Activated CD4-positive, alpha-beta T cell treated with anti-CD3 and anti-CD28 coated beads, Interleukin-2, amount 50 U/mL, for 1 hour (primary cell): ENCODE measurements around the gene SORCS3.
"Not testable (repeated sequence)": the region's sequence is repeated elsewhere in the genome, so short reads cannot be mapped to it uniquely, and the experiment has no call there.

Source experiments
- DNase-seq: peaks from one replicate; pipeline ENCODE4 v3.0.0-alpha.2; 2020

SORCS3 gene

GRCh38 chr10:104690959-104691358 is 49.9 kb downstream of the SORCS3 start:
- no peak for DNase-seq

GRCh38 chr10:104694074-104694473 is 53.0 kb downstream of the SORCS3 start:
- no peak for DNase-seq

DNA sequence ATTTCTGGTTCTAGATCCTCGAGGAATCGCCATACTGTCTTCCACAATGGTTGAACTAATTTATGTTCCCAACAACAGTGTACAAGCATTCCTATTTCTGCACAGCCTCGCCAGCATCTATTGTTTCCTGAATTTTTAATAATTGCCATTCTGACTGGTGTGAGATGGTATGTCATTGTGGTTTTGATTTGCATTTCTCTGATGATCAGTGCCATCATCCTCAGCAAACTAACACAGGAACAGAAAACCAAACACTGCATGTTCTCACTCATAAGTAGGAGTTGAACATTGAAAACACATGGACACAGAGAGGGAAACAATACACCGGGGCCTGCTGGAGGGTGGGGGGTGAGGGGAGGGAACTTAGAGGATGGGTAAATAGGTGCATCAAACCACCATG is 62.2 kb downstream of the SORCS3 start:
- DNase-seq = not testable (repeated sequence)

- DNase-seq = no peak
Measured at GRCh38 chr10:104706886-104707285, 65.8 kb downstream of the SORCS3 start.

DNA sequence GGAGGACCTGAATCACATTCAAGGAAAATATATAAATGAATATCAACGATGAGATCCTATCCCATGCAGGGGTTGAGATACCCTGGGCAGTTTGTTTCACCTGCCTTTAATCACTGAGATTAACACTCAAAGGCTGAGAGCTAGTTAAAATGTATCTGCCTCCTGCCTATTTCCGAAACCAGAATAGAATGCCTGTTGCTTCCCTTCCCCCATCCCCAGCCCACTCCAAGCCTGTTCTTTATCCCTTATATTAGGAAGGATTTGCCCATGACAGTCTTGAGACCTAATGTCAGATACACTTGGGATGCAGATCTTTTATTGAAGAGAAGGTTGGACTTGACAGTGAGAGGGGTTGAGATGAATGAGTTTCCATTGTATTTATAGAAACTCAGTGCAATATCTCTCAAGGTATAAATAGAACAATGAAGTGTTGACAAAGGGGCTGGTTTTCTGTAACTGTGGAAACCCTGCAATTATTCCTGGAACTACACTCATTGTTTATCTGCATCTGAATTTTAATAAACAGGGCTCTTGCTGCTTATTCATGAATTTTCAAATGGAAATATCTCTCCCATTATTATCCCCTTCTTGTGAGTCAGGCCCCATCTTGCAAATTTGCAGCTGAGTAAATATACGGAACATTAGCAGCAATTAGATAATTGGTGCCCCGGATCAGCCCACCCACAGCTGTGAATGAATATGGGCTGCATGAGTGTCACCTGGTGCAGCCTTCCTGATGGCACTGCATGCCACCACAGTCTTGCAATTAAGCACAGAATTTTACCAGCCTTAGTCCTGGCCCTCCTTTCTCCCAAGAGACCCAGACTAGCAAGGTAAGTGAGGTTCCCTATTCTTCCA is 66.7 kb downstream of the SORCS3 start:
- no peak for DNase-seq

GRCh38 chr10:104711302-104711721 is 70.2 kb downstream of the SORCS3 start:
- no peak for DNase-seq

GRCh38 chr10:104730593-104730992 is 89.5 kb downstream of the SORCS3 start:
- DNase-seq = not testable (repeated sequence)

- DNase-seq = no peak
Measured at GRCh38 chr10:104731192-104731591, 90.1 kb downstream of the SORCS3 start.

GRCh38 chr10:104732222-104732621 is 91.1 kb downstream of the SORCS3 start:
- no peak for DNase-seq

DNA sequence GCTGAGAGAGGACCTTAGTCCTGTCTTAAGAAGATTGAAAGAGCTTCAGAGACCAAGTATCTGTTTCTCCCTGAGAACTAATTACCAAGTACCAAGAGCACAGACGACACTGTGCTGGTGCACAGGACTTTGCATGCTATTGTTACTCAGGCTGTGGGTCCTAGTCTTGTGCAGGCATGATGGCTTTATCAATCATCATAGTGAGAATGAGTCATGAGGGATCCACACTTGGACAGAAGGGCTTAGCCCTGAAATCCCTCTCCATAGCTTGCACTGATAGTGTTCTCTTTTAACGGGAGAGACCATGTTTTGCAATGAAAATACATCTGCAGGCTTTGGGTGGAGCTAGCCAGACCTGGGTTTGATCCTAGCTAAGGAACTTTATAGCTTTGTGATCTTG is 93.3 kb downstream of the SORCS3 start:
- no peak for DNase-seq

DNA sequence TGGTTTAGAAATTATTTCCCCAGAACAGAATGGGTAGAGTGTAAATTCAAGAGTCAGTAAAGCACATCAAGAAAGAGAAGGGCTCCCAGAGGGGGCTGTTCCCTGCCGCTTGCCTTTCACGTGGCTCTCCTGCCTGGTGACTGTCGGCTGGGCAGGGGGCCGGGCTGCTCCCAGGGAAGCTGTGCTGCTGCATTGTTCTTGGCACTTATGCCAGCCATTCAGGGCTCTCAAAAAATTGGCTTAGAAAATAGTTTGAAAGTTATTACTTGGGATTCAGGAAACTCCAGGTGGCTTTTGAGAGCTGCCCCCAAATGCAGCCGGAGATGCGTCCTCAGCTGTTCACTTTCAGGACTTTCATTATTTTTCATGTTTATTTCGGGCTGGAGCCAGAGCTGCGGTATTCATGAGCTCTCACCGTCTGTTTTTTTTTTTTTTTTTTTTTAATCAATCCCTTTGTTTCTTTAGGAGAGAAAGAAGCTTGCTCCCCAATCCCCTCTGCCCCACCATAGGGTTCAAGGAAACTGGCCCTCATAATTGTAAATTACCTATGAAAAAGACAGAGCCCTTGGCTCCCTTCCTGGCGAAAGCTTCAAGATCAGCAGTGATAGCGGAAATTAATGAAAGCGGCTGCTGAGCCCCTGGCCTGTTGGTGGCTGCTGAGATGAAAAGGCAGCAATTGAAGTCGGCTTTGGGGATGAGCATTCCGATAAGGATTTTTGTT is 94.1 kb downstream of the SORCS3 start:
- DNase-seq = no peak

GRCh38 chr10:104735757-104736391 is 94.8 kb downstream of the SORCS3 start:
- no peak for DNase-seq

DNA sequence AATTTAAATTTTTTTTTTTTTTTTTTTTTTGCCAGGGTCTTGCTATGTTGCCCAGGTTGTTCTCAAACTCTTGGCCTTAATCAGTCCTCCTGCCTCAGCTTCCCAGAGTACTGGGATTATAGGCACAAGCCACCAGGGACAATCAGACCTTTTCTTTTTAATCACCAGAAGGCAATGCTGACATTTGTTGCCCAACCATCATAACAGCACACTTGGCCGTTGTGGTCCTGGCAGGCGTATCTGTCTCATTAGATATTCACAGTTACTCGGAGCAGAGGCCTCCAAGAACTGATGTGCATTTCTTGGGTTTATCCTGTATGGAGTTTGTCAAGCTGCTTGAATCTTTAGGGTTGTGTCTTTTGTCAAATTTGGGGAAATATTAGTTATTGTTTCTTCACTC is 100.0 kb downstream of the SORCS3 start:
- no peak for DNase-seq

DNA sequence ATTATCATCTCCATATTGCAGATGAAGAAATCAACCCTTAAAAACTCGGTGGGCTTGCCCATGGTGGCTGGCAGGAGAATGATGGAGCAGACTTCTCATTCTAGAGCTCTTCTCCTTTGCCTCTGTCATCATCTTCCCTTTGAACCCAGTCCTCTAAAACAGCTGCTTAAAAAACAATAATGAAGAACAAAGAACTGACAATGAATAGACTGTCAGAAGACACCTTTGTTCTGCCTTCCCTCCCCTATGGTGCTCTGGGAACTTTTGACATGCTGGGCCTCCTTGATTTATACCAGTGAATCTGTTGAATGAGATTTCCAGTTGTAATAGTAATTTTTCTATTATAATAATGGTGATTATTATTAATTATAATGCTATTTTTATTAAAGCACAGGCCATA is 103.0 kb downstream of the SORCS3 start:
- no peak for DNase-seq

GRCh38 chr10:104750291-104750690 is 109.2 kb downstream of the SORCS3 start:
- DNase-seq = no peak

DNA sequence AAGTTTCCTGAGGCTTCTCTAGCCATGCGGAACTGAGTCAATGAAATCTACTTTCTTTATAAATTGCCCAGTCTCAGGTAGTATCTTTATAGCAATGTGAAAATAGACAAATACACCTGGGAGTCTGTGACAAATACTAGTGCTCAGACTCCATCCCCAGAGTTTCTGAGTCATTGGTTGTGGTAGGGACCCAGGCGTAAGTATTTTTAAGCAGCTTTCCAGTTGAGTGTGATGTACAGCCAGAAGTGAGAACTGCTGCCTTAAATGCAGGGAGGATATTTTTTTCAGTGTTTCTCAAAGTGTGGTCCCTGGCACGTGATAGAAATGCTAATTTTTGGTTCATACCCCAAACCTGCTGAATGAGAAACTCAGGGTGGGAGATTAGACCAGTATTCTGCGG is 121.7 kb downstream of the SORCS3 start:
- no peak for DNase-seq

GRCh38 chr10:104766341-104766740 is 125.3 kb downstream of the SORCS3 start:
- no peak for DNase-seq

GRCh38 chr10:104767282-104767681 is 126.2 kb downstream of the SORCS3 start:
- DNase-seq = no peak

- DNase-seq = no peak
Measured at GRCh38 chr10:104767745-104768144, 126.7 kb downstream of the SORCS3 start.

GRCh38 chr10:104773105-104773504 is 132.0 kb downstream of the SORCS3 start:
- no peak for DNase-seq

DNA sequence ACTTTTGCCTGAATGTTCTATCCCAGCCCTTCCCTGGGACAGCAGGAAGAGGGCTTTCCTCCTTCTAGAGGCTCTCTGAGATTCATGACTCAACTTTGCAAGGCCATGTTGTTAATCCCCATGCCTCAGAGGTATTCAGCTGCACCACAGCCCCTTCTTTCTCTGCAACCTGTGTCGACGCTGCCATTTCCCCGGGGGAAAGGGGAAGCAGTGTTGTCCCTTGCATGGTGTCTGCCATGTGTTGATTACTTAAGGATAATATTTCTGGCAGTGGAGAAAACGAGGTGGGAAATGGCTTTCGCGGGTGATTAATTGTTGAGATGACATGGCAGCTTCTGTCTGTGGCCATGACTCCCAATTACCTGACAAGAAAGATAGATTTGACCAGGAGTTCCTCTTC is 133.1 kb downstream of the SORCS3 start:
- DNase-seq = no peak

DNA sequence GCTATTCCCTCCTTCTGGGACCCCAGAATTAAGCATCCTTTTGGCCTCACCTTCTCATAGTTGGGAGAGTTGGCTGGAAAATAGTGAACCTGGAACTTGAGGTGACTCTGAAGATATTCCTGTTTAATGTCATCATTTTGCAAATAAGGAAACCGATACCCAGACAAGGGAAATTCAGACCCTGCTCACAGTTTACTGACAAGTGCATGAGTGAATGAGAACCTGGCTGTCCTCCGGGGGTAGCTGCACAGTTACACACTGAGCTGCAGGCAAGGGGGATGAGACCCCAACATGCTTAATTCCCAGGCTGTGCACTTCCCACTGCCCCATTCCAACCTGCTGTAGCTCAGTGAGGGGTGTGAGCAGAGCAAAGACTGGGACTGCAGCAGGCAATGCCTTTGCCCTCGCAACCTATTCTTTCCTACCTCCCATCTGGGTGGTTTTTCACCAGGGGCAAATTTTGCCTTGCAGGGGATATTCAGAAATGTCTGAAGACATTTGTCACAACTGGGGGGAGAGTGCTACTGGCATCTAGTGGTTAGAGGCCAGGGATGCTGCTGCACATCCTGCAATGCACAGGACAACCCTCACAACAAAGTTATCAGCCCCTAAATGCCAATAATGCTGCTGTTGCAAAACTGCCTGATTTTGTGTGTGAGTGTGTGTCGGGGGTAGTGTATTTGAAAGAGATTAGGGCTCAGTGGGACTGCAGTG is 136.2 kb downstream of the SORCS3 start:
- DNase-seq = no peak

DNA sequence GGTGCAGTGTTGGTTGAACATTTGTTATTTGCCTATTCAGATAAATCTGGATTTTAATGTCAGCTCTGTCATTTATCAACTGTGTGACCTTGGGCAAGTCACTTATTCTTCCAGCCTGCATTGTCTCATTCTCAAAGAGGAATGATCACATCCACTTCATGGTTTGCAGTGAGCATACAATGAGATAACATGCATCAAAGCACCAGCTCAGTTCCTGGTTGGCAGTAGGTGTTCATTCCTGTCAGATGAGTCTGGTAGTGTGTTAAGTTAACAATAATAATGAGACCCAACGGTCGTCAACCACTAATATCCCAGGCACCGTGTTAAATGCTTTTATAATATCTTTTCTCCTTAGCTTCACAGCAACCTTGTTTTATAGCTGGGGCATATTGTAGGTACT is 137.3 kb downstream of the SORCS3 start:
- no peak for DNase-seq
